NT2/D1 (cell line): ENCODE data around the gene DNMT3B.
"Not testable (repeated sequence)": the region's sequence is repeated elsewhere in the genome, so short reads cannot be mapped to it uniquely, and the experiment has no call there.

Experiments used
- DNase-seq: peaks from one replicate; pipeline ENCODE4 v3.0.0-alpha.2; 2011; ENCODE audit warnings: low read depth, low spot score
- H3K27me3 ChIP-seq: 2 replicates; pipeline ENCODE4 v1.6.0; 2011; ENCODE audit warnings: mild to moderate bottlenecking; ENCODE audit not compliant: insufficient read length, insufficient read depth
- H3K36me3 ChIP-seq: 2 replicates; pipeline ENCODE4 v1.6.1; 2011; ENCODE audit warnings: mild to moderate bottlenecking, low read length, mixed read lengths; ENCODE audit not compliant: insufficient read depth, insufficient read length
- H3K4me1 ChIP-seq: 2 replicates; pipeline ENCODE4 v1.5.1; 2011; ENCODE audit not compliant: insufficient read depth, insufficient read length
- H3K4me3 ChIP-seq: 2 replicates; pipeline ENCODE4 v1.5.1; 2011; ENCODE audit warnings: low read depth; ENCODE audit not compliant: insufficient read length
- H3K9ac ChIP-seq: 2 replicates; pipeline ENCODE4 v1.6.0; 2011; ENCODE audit warnings: low read depth; ENCODE audit not compliant: insufficient read length
- H3K9me3 ChIP-seq: 2 replicates; pipeline ENCODE4 v1.5.1; 2011; ENCODE audit warnings: mild to moderate bottlenecking, low read length; ENCODE audit not compliant: insufficient read depth
- SUZ12 ChIP-seq: IDR thresholded peaks from 2 replicates; pipeline ENCODE4 v1.6.1; 2011; ENCODE audit not compliant: insufficient read length, insufficient read depth; ENCODE audit errors: extremely low read depth
- YY1 ChIP-seq: IDR thresholded peaks from 2 replicates; pipeline ENCODE4 v1.6.1; 2011; ENCODE audit not compliant: insufficient read length, insufficient read depth
- ZNF274 ChIP-seq: IDR thresholded peaks from 2 replicates; pipeline ENCODE4 v1.6.1; 2011; ENCODE audit warnings: mild to moderate bottlenecking, low read depth, low read length

DNMT3B gene

DNA sequence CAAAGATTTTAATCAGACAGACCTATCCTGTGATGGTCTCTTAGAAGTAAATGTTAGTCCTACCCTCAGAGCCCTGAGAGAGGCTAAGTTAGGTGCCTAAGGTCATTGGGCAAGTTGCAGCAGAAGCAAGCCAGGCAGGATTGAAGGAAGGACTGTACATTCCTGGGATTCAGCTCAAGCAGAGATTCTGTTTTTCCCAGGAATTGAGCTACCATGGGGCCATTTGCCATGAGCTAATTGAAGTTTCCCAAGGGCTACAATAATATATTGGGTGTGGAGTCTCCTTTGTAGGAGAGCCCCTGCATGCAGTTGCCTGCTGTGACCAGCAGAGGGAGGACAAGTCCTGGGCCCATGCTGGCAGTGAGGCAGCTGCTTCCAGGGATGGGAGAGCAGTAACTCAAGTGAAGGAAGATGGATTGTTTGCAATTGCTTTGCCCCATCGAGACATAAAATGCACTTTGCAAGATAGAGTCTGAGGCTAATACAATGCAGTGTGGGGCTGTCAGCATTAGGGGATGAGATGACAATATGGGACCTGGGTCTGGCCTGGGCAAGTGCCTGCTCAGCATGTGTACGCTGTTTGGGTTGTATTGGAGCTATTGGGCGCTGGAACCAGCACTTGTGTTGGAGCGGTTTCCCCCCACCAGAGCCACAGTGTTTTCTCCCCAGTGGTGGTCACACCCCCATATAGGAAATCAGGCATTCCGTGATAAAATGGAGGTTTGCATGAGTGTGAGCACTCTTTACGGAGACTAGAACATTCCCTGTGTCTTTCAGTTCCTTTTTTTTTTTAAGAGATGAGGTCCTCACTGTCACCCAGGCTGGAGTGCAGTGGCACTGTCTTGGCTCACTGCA is 27.9 kb downstream of the DNMT3B start:
- peaks cover 77% of the 10 kb centered on the region for H3K36me3 ChIP-seq
- no peak overlapping the region for H3K9ac ChIP-seq
- H3K4me1 ChIP-seq: peaks cover 4% of the 10 kb centered on the region
- no peak for DNase-seq
- TF ChIP-seq YY1 (no peak), SUZ12 (no peak), ZNF274 (no peak)
- no peaks in the 10 kb centered on the region for H3K9me3 ChIP-seq
- no peak overlapping the region for H3K4me3 ChIP-seq
- H3K27me3 ChIP-seq: no peaks in the 10 kb centered on the region

DNA sequence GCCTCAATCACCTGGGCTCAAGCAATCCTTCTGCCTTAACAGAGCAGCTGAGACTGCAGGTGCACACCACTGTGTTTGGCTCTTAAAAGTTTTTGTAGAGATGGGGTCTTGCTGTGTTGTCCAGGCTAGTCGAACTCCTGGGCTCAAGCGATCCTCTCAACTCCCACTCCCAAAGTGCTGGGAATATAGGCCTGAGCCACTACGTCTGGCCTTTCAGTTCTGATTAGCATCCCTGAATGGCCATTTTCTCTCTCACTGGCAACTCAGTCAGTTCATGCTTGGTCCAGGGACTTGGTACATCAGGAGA is 28.5 kb downstream of the DNMT3B start:
- H3K9me3 ChIP-seq: no peaks in the 10 kb centered on the region
- H3K4me3 ChIP-seq: no peak overlapping the region
- peaks cover 78% of the 10 kb centered on the region for H3K36me3 ChIP-seq
- no peak for TF ChIP-seq YY1
- no peak for TF ChIP-seq ZNF274
- no peak for TF ChIP-seq SUZ12
- peak overlapping the region; percentile 13 for H3K9ac ChIP-seq
- H3K4me1 ChIP-seq: peaks cover 4% of the 10 kb centered on the region
- DNase-seq: no peak
- H3K27me3 ChIP-seq: no peaks in the 10 kb centered on the region

DNA sequence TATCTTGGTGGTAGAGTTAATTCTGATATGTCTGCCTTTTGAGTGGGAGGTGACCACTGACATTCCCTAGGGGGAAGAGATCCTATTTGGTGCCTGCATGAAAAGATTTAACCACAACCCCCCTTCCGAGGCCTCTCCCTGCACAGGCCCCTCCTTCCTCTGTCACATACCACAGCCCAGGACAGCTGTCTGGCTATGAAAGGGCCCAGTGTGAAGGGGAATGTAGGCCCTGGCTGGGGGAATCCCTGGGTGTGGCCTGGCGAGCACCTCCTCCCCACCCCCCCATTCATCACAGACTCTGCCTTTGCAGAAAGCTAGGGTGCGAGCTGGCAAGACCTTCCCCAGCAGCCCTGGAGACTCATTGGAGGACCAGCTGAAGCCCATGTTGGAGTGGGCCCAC is 30.1 kb downstream of the DNMT3B start:
- Histone ChIP-seq H3K36me3 (peaks cover 79% of the 10 kb centered on the region), H3K27me3 (no peaks in the 10 kb centered on the region), H3K4me3 (no peak overlapping the region), H3K4me1 (peaks cover 4% of the 10 kb centered on the region), H3K9ac (no peak overlapping the region), H3K9me3 (no peaks in the 10 kb centered on the region)
- TF ChIP-seq SUZ12: no peak
- no peak for TF ChIP-seq YY1
- TF ChIP-seq ZNF274: no peak
- peak; percentile 33 for DNase-seq

DNA sequence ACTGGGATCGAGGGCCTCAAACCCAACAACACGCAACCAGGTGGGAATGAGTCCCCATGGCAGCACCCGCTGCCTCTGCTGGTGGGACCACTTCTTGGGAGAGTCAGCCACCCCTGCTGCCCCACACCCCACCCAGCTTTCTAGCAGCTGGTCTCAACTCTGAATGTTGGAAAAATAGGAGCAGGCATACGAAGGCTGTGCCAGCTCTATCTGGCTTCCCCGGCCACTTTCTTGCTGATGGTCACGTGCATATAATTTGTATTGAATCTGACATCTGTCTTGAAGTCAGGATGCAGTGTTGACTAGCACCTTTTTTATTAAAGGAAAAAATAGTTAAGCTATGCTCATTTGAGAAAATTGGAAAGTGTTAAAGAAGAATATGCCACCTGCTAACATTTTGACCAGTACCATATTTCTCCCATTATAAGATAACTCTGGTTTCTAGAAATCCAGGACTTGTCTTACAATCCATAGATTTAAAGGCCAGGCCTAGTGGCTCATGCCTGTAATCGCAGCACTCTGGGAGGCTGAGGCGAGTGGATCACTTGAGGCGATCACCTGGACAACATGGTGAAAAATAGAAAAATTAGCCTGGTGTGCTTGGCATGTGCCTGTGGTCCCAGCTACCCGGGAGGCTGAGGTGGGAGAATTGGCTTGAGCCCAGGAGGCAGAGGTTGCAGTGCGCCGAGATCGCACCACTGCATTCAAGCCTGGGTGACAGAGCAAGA is 30.7 kb downstream of the DNMT3B start:
- Histone ChIP-seq H3K4me1 (peaks cover 4% of the 10 kb centered on the region), H3K27me3 (no peaks in the 10 kb centered on the region), H3K4me3 (no peak overlapping the region), H3K9me3 (no peaks in the 10 kb centered on the region), H3K36me3 (peaks cover 81% of the 10 kb centered on the region), H3K9ac (no peak overlapping the region)
- TF ChIP-seq YY1 (no peak), ZNF274 (no peak), SUZ12 (no peak)
- DNase-seq: no peak

DNA sequence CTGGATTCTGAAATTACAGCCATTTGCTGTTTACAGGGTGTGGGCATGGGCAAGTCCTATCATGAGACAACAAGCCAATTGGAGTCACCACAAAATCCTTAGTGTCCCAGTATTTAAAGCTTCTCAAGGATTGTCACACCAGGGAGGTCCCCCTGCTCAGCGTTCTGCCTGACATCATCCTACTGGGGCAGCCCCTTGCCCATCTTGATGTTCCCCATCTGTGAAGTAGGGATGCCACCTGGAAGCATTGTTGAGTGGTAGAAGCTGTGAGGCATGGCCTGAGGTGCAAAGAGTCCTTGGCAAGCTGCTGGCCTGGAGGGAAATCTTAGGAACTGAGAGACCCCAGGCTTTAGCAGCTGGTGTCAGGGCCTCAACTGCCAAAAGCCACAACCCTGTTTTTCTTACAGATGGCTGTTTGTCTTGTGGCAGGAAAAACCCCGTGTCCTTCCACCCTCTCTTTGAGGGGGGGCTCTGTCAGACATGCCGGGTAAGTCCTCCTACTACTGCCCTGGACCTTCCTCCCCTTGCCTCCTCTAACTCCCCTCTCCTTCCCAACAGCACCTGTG is 34.3 kb downstream of the DNMT3B start:
- H3K36me3 ChIP-seq: peaks cover 89% of the 10 kb centered on the region
- peaks cover 2% of the 10 kb centered on the region for H3K4me1 ChIP-seq
- no peaks in the 10 kb centered on the region for H3K27me3 ChIP-seq
- TF ChIP-seq YY1 (no peak), ZNF274 (no peak), SUZ12 (no peak)
- H3K9me3 ChIP-seq: no peaks in the 10 kb centered on the region
- H3K9ac ChIP-seq: no peak overlapping the region
- no peak overlapping the region for H3K4me3 ChIP-seq
- no peak for DNase-seq

DNA sequence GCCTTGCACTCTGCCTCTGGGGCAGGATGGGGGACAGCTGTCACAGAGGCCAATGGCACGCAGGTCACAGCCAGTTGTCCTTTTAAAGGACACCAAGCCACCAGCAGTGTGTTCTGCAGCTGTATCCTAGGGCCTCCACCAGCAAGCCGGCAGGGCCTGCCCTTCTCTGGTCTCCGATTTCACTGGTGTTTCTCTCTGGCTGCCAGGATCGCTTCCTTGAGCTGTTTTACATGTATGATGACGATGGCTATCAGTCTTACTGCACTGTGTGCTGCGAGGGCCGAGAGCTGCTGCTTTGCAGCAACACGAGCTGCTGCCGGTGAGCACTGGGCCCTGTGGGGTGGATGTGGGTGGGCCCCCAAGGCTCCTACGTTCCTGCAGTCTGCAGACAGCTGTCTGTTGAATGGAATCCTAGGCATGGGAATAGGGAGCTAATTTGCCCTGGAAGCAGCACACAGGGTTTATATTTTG is 34.8 kb downstream of the DNMT3B start:
- Histone ChIP-seq H3K36me3 (peaks cover 89% of the 10 kb centered on the region), H3K4me1 (no peaks in the 10 kb centered on the region), H3K9ac (no peak overlapping the region), H3K9me3 (no peaks in the 10 kb centered on the region), H3K4me3 (no peak overlapping the region), H3K27me3 (no peaks in the 10 kb centered on the region)
- no peak for TF ChIP-seq ZNF274
- TF ChIP-seq SUZ12: no peak
- no peak for TF ChIP-seq YY1
- no peak for DNase-seq

DNA sequence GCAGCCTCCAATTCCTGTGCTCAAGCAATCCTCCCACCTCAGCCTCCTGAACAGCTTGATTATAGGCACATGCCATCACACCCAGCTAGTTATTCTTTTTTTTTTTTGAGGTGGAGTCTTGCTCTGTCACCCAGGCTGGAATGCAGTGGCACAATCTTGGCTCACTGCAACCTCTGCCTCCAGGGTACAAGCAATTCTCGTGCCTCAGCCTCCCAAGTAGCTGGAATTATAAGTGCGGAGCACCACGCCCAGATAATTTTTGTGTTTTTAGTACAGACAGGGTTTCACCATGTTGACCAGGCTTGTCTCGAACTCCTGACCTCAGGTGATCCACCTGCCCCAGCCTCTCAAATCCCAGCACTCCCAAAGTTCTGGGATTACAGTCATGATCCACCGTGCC is 35.4 kb downstream of the DNMT3B start:
- not testable (repeated sequence) for H3K27me3 ChIP-seq, H3K4me3 ChIP-seq, H3K4me1 ChIP-seq, H3K9ac ChIP-seq, H3K9me3 ChIP-seq, DNase-seq
- H3K36me3 ChIP-seq: peaks cover 93% of the 10 kb centered on the region
